ENCODE measurements around the gene SLC35F3. TPM values are rescaled to one million over a fixed set of nuclear protein-coding genes. Genes with fewer than 3 reads are reported as not detected.

SLC35F3 gene
- total RNA-seq, 1 experiment from 2014 or later: 0.94 TPM

GRCh38 chr1:234039603-234040002 lies 135.1 kb downstream of the SLC35F3 start:
- DNase-seq (ENCODE audit: low spot score) (no peak), ATAC-seq (no peak)
- TF ChIP-seq ZMAT4 (CRISPR knock-in tag; IDR thresholded peaks at IDR 0.05) (no peak), ZBTB21 (CRISPR knock-in tag; IDR thresholded peaks at IDR 0.05; ENCODE audit: borderline replicate concordance) (no peak), AR (CRISPR knock-in tag; IDR thresholded peaks at IDR 0.05) (no peak), CREB1 (CRISPR knock-in tag; IDR thresholded peaks at IDR 0.05) (no peak), NFE2L1 (CRISPR knock-in tag; IDR thresholded peaks at IDR 0.05) (no peak), ZSCAN18 (CRISPR knock-in tag; IDR thresholded peaks at IDR 0.05) (no peak), ZNF396 (CRISPR knock-in tag; IDR thresholded peaks at IDR 0.05; ENCODE audit: borderline replicate concordance) (no peak), ZNF425 (CRISPR knock-in tag; conservative IDR thresholded peaks at IDR 0.05) (no peak), RORB (CRISPR knock-in tag; IDR thresholded peaks at IDR 0.05) (no peak), USF1 (CRISPR knock-in tag; IDR thresholded peaks at IDR 0.05) (no peak), NR1H2 (CRISPR knock-in tag; IDR thresholded peaks at IDR 0.05) (no peak), ATF3 (CRISPR knock-in tag; conservative IDR thresholded peaks at IDR 0.05) (no peak), SP1 (CRISPR knock-in tag; conservative IDR thresholded peaks at IDR 0.05) (no peak), ZBTB43 (CRISPR knock-in tag; IDR thresholded peaks at IDR 0.05) (no peak), PRRX2 (CRISPR knock-in tag; IDR thresholded peaks at IDR 0.05) (no peak), CTCF (IDR thresholded peaks at IDR 0.05) (no peak), FOXK1 (CRISPR knock-in tag; IDR thresholded peaks at IDR 0.05) (no peak)
- ChIA-PET POLR2A (no interaction called here), CTCF (interaction anchor here (1.0 kb wide), 1 partner anchor 26 kb away, joined by 3 read pairs; no protein-coding TSS in a partner anchor)
- peaks cover 8% of the 10 kb centered on the region for H3K36me3 Mint-ChIP-seq
- no peaks in the 10 kb centered on the region for H3K27me3 Mint-ChIP-seq (ENCODE audit: low read depth)
- H3K4me3 Mint-ChIP-seq: no peak overlapping the region
- H3K27ac Mint-ChIP-seq: no peak overlapping the region
- peaks cover 9% of the 10 kb centered on the region for H3K9me3 Mint-ChIP-seq
- no peaks in the 10 kb centered on the region for H3K4me1 Mint-ChIP-seq
